NOMO-1 (cell line): ENCODE measurements around the gene PSD.
"Not testable (repeated sequence)": the region's sequence is repeated elsewhere in the genome, so short reads cannot be mapped to it uniquely, and the experiment has no call there.

Source experiments
- DNase-seq, 2 experiments: peaks; one replicate each; lab custom pipeline; 2025; ENCODE audit not compliant: unreplicated experiment in 2 of 2; lab: John Stamatoyannopoulos, UW

The PSD gene

GRCh38 chr10:102418622-102419268 is at the start of gene PSD:
Gene PSD (minus strand): TSS chr10:102418785. CDS start chr10:102417038, 1,747 bp downstream.
- no peak for DNase-seq

- peak; percentile 86 to 90 for DNase-seq
Measured at GRCh38 chr10:102467971-102468438, 49.4 kb upstream of the PSD start.

- DNase-seq, result no peak
Measured at GRCh38 chr10:102467318-102467717, 48.7 kb upstream of the PSD start.

GRCh38 chr10:102465466-102465865 is 46.9 kb upstream of the PSD start:
- no peak for DNase-seq

- DNase-seq, result no peak
Measured at GRCh38 chr10:102463983-102464382, 45.4 kb upstream of the PSD start.

GRCh38 chr10:102462512-102463054 is 44.0 kb upstream of the PSD start:
- DNase-seq, result no peak

- peak; percentile 90 to 95 for DNase-seq
Measured at GRCh38 chr10:102461187-102462054, 42.8 kb upstream of the PSD start.

GRCh38 chr10:102460836-102461186 is 42.2 kb upstream of the PSD start:
- DNase-seq, result no peak

- DNase-seq, result no peak
Measured at GRCh38 chr10:102458656-102459055, 40.1 kb upstream of the PSD start.

- no peak for DNase-seq
Measured at GRCh38 chr10:102457591-102458150, 39.1 kb upstream of the PSD start.

GRCh38 chr10:102455893-102456471 is 37.4 kb upstream of the PSD start:
- DNase-seq, result peak in 1 of 2 experiments; percentile 37

- not testable (repeated sequence) for DNase-seq
Measured at GRCh38 chr10:102454662-102455487, 36.3 kb upstream of the PSD start.

- DNase-seq, result no peak
Measured at GRCh38 chr10:102453502-102453901, 34.9 kb upstream of the PSD start.

- peak; percentile 67 to 76 for DNase-seq
Measured at GRCh38 chr10:102452672-102453340, 34.2 kb upstream of the PSD start.

GRCh38 chr10:102451105-102451969 is 32.8 kb upstream of the PSD start, which contains the start of gene C10orf95:
Gene C10orf95 (minus strand): TSS chr10:102451543. CDS start chr10:102451093, 450 bp downstream.
- no peak for DNase-seq

GRCh38 chr10:102450374-102451104 is 32.0 kb upstream of the PSD start:
- DNase-seq, result peak; percentile 86

- peak; percentile 58 to 60 for DNase-seq
Measured at GRCh38 chr10:102450124-102450373, 31.5 kb upstream of the PSD start.
